ENCODE data around the gene MAML2. TPM values are rescaled to one million over a fixed set of nuclear protein-coding genes. Genes with fewer than 3 reads are reported as not detected.
A peak's percentile ranks its signal among the peaks of the same experiment; 100 is the strongest.

MAML2 gene
- total and polyA plus RNA-seq, 2 of the 13 experiments (the other 11 are each of a cell fraction or from before 2014, with no cell fraction given): 2.3 to 25.9 TPM

GRCh38 chr11:96338910-96339705 is 3.9 kb downstream of the MAML2 start (continued):
- TF ChIP-seq, protein P1, sequence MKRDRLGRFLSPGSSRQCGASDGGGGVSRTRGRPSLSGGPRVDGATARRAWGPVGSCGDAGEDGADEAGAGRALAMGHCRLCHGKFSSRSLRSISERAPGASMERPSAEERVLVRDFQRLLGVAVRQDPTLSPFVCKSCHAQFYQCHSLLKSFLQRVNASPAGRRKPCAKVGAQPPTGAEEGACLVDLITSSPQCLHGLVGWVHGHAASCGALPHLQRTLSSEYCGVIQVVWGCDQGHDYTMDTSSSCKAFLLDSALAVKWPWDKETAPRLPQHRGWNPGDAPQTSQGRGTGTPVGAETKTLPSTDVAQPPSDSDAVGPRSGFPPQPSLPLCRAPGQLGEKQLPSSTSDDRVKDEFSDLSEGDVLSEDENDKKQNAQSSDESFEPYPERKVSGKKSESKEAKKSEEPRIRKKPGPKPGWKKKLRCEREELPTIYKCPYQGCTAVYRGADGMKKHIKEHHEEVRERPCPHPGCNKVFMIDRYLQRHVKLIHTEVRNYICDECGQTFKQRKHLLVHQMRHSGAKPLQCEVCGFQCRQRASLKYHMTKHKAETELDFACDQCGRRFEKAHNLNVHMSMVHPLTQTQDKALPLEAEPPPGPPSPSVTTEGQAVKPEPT (CRISPR knock-in tag; IDR thresholded peaks at IDR 0.05; ENCODE audit: low read depth): no peak
- peak; percentile 55; the same call in 1 of the 2 replicates for TF ChIP-seq DPF2 (CRISPR knock-in tag; IDR thresholded peaks at IDR 0.05; ENCODE audit: borderline replicate concordance, low read depth)
- TF ChIP-seq ZNF180 (CRISPR knock-in tag; IDR thresholded peaks at IDR 0.05; ENCODE audit: borderline replicate concordance, low read depth): no peak
- no peak for TF ChIP-seq PAWR (CRISPR knock-in tag; IDR thresholded peaks at IDR 0.05; ENCODE audit: borderline replicate concordance)
- TF ChIP-seq RBM22 (optimal IDR thresholded peaks at IDR 0.05; ENCODE audit: low read length): no peak
- no peak for TF ChIP-seq ZNF7 (CRISPR knock-in tag; IDR thresholded peaks at IDR 0.05)
- TF ChIP-seq ZNF510 (CRISPR knock-in tag; IDR thresholded peaks at IDR 0.05; ENCODE audit: low read depth): no peak
- TF ChIP-seq ZNF547 (CRISPR knock-in tag; IDR thresholded peaks at IDR 0.05): no peak; the same call in 1 of the 2 replicates
- no peak for TF ChIP-seq PRDM15 (CRISPR knock-in tag; IDR thresholded peaks at IDR 0.05)
- TF ChIP-seq ZNF562 (CRISPR knock-in tag; IDR thresholded peaks at IDR 0.05; ENCODE audit: borderline replicate concordance): no peak
- TF ChIP-seq, protein P2, sequence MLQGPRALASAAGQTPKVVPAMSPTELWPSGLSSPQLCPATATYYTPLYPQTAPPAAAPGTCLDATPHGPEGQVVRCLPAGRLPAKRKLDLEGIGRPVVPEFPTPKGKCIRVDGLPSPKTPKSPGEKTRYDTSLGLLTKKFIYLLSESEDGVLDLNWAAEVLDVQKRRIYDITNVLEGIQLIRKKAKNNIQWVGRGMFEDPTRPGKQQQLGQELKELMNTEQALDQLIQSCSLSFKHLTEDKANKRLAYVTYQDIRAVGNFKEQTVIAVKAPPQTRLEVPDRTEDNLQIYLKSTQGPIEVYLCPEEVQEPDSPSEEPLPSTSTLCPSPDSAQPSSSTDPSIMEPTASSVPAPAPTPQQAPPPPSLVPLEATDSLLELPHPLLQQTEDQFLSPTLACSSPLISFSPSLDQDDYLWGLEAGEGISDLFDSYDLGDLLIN (CRISPR knock-in tag; IDR thresholded peaks at IDR 0.05; ENCODE audit: borderline replicate concordance): no peak
- TF ChIP-seq PAF1 (CRISPR knock-in tag; IDR thresholded peaks at IDR 0.05): no peak
- no peak for TF ChIP-seq NFIC (IDR thresholded peaks at IDR 0.05; ENCODE audit: low read length)
- no peak for TF ChIP-seq ZBTB49 (CRISPR knock-in tag; IDR thresholded peaks at IDR 0.05; ENCODE audit: borderline replicate concordance)
- TF ChIP-seq ZSCAN9 (CRISPR knock-in tag; IDR thresholded peaks at IDR 0.05; ENCODE audit: borderline replicate concordance): no peak
- TF ChIP-seq, protein P3, sequence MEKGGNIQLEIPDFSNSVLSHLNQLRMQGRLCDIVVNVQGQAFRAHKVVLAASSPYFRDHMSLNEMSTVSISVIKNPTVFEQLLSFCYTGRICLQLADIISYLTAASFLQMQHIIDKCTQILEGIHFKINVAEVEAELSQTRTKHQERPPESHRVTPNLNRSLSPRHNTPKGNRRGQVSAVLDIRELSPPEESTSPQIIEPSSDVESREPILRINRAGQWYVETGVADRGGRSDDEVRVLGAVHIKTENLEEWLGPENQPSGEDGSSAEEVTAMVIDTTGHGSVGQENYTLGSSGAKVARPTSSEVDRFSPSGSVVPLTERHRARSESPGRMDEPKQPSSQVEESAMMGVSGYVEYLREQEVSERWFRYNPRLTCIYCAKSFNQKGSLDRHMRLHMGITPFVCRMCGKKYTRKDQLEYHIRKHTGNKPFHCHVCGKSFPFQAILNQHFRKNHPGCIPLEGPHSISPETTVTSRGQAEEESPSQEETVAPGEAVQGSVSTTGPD (CRISPR knock-in tag; IDR thresholded peaks at IDR 0.05): no peak
